Mesothelial cell of epicardium (in vitro differentiated cells): Measurements from ENCODE around the gene UBE2D2. TPM values are rescaled to one million over a fixed set of nuclear protein-coding genes. Genes with fewer than 3 reads are reported as not detected.

Experiments
- DNase-seq, 2 experiments: peaks; one replicate each; pipeline ENCODE4 v3.0.0; 2021; ENCODE audit warnings: low spot score in 2 of 2; ENCODE audit not compliant: unreplicated experiment in 2 of 2
- H3K27ac Mint-ChIP-seq: 2 replicates; pipeline ENCODE4 v1.8.0; 2021; ENCODE audit warnings: mixed read lengths
- H3K27me3 Mint-ChIP-seq: 2 replicates; pipeline ENCODE4 v1.8.0; 2021; ENCODE audit warnings: low read depth, mixed read lengths
- H3K36me3 Mint-ChIP-seq: 2 replicates; pipeline ENCODE4 v1.8.0; 2021; ENCODE audit warnings: mixed read lengths
- H3K4me1 Mint-ChIP-seq: 2 replicates; pipeline ENCODE4 v1.8.0; 2021; ENCODE audit warnings: mixed read lengths
- H3K4me3 Mint-ChIP-seq: 2 replicates; pipeline ENCODE4 v1.8.0; 2021; ENCODE audit warnings: mild to moderate bottlenecking, moderate library complexity, mixed read lengths
- H3K9me3 Mint-ChIP-seq: 2 replicates; pipeline ENCODE4 v1.8.0; 2021; ENCODE audit warnings: mixed read lengths
- CTCF ChIP-seq: fragments of 200-600 bp; sonication (generic); IDR thresholded peaks from one replicate; pipeline ENCODE4 v1.5.0; 2021; ENCODE audit warnings: antibody characterized with exemption; ENCODE audit not compliant: unreplicated experiment
- total RNA-seq: library from RNA; stranded (reverse); gene quantifications from 3 replicates; pipeline ENCODE4 v1.2.1, GENCODE V29; 2021

Gene UBE2D2
- total RNA-seq, 1 donor from 2014 or later, result 119 TPM

GRCh38 chr5:139636207-139636792 is 75.2 kb downstream of the UBE2D2 start:
- H3K27me3 Mint-ChIP-seq, result no peaks in the 10 kb centered on the region
- H3K27ac Mint-ChIP-seq, result peak overlapping the region; percentile 70
- H3K4me3 Mint-ChIP-seq, result peak overlapping the region; percentile 25
- H3K4me1 Mint-ChIP-seq, result peaks cover 37% of the 10 kb centered on the region
- H3K9me3 Mint-ChIP-seq, result no peaks in the 10 kb centered on the region
- no peak for TF ChIP-seq CTCF
- no peaks in the 10 kb centered on the region for H3K36me3 Mint-ChIP-seq
- no peak for DNase-seq

- TF ChIP-seq CTCF, result no peak
- H3K27ac Mint-ChIP-seq, result no peak overlapping the region
- H3K4me3 Mint-ChIP-seq, result peak overlapping the region; percentile 22
- H3K27me3 Mint-ChIP-seq, result no peaks in the 10 kb centered on the region
- DNase-seq, result no peak
- no peaks in the 10 kb centered on the region for H3K9me3 Mint-ChIP-seq
- no peaks in the 10 kb centered on the region for H3K36me3 Mint-ChIP-seq
- H3K4me1 Mint-ChIP-seq, result peaks cover 44% of the 10 kb centered on the region
These were observed 75.9 kb downstream of the UBE2D2 start for GRCh38 chr5:139636975-139637408.

GRCh38 chr5:139637438-139638089 is 76.4 kb downstream of the UBE2D2 start:
- Mint-ChIP-seq H3K36me3 (no peaks in the 10 kb centered on the region), H3K27me3 (no peaks in the 10 kb centered on the region), H3K4me1 (peaks cover 50% of the 10 kb centered on the region), H3K27ac (no peak overlapping the region), H3K9me3 (no peaks in the 10 kb centered on the region), H3K4me3 (peak overlapping the region; percentile 55)
- no peak for TF ChIP-seq CTCF
- peak in 1 of 2 experiments; percentile 71 for DNase-seq

- peak in 1 of 2 experiments; percentile 44 for DNase-seq
- Mint-ChIP-seq H3K27me3 (no peaks in the 10 kb centered on the region), H3K36me3 (no peaks in the 10 kb centered on the region), H3K4me1 (peaks cover 55% of the 10 kb centered on the region), H3K4me3 (peak overlapping the region; percentile 53), H3K9me3 (no peaks in the 10 kb centered on the region), H3K27ac (peak overlapping the region; percentile 47)
- no peak for TF ChIP-seq CTCF
These were observed 77.1 kb downstream of the UBE2D2 start for GRCh38 chr5:139638090-139638735.

GRCh38 chr5:139638736-139639618 is 77.8 kb downstream of the UBE2D2 start:
- no peak for TF ChIP-seq CTCF
- Mint-ChIP-seq H3K9me3 (no peaks in the 10 kb centered on the region), H3K4me3 (peak overlapping the region; percentile 53), H3K27me3 (no peaks in the 10 kb centered on the region), H3K36me3 (no peaks in the 10 kb centered on the region), H3K27ac (no peak overlapping the region), H3K4me1 (peaks cover 59% of the 10 kb centered on the region)
- DNase-seq, result peak in 1 of 2 experiments; percentile 36
